SK-N-SH treated with all-trans-retinoic acid at 6 μM for 48 hours (cell line): ENCODE data around the gene GOLGA1.
A peak's percentile ranks its signal among the peaks of the same experiment; 100 is the strongest.
"Not testable (repeated sequence)": the region's sequence is repeated elsewhere in the genome, so short reads cannot be mapped to it uniquely, and the experiment has no call there.

Experiments used
- ATAC-seq: fragments of 200-7000 bp; cut with Tn5 transposase; 3 replicates; pipeline ENCODE4 v1.9.1; 2020; ENCODE audit warnings: mild to moderate bottlenecking, moderate library complexity
- CREB5 ChIP-seq: fragments of 250-450 bp; sonication (Bioruptor Pico); IDR thresholded peaks from 2 replicates; pipeline ENCODE4 v1.5.1; 2020; ENCODE audit warnings: low read depth, mild to moderate bottlenecking, moderate library complexity
- CSDC2 ChIP-seq: fragments of 250-450 bp; sonication (Bioruptor Pico); IDR thresholded peaks from 2 replicates; pipeline ENCODE4 v1.5.0; 2020; ENCODE audit warnings: mild to moderate bottlenecking, moderate library complexity
- GLIS3 ChIP-seq: fragments of 250-450 bp; sonication (Bioruptor Pico); IDR thresholded peaks from 2 replicates; pipeline ENCODE4 v1.5.0; 2020; ENCODE audit warnings: mild to moderate bottlenecking, moderate library complexity
- ISL1 ChIP-seq: fragments of 250-450 bp; sonication (Bioruptor Pico); IDR thresholded peaks from 2 replicates; pipeline ENCODE4 v2.1.2; 2022; ENCODE audit warnings: mild to moderate bottlenecking, moderate library complexity
- OSR1 ChIP-seq: fragments of 250-450 bp; sonication (Bioruptor Pico); IDR thresholded peaks from 2 replicates; pipeline ENCODE4 v1.8.0; 2022; ENCODE audit warnings: moderate library complexity, mild to moderate bottlenecking, inconsistent platforms
- PATZ1 ChIP-seq: fragments of 250-450 bp; sonication (Bioruptor Pico); IDR thresholded peaks from 2 replicates; pipeline ENCODE4 v1.8.0; 2020; ENCODE audit warnings: mild to moderate bottlenecking, moderate library complexity, borderline replicate concordance
- POU6F1 ChIP-seq: fragments of 250-450 bp; sonication (Bioruptor Pico); IDR thresholded peaks from 2 replicates; pipeline ENCODE4 v1.8.0; 2021; ENCODE audit warnings: low read depth, mild to moderate bottlenecking, moderate library complexity, borderline replicate concordance
- PPARA ChIP-seq: fragments of 250-450 bp; sonication (Bioruptor Pico); IDR thresholded peaks from 2 replicates; pipeline ENCODE4 v1.5.0; 2020; ENCODE audit warnings: mild to moderate bottlenecking, borderline replicate concordance
- RARB ChIP-seq: fragments of 250-450 bp; sonication (Bioruptor Pico); IDR thresholded peaks from 2 replicates; pipeline ENCODE4 v1.8.0; 2021; ENCODE audit warnings: mild to moderate bottlenecking, moderate library complexity
- SNAI2 ChIP-seq: fragments of 250-450 bp; sonication (Bioruptor Pico); IDR thresholded peaks from 2 replicates; pipeline ENCODE4 v1.5.0; 2020; ENCODE audit warnings: mild to moderate bottlenecking, moderate library complexity
- TCF4 ChIP-seq: fragments of 250-450 bp; sonication (Bioruptor Pico); IDR thresholded peaks from 2 replicates; pipeline ENCODE4 v1.8.0; 2021; ENCODE audit warnings: mild to moderate bottlenecking, moderate library complexity, borderline replicate concordance
- TOX ChIP-seq: fragments of 250-450 bp; sonication (Bioruptor Pico); IDR thresholded peaks from 2 replicates; pipeline ENCODE4 v1.8.0; 2021; ENCODE audit warnings: mild to moderate bottlenecking, moderate library complexity, borderline replicate concordance
- TSHZ2 ChIP-seq: fragments of 250-450 bp; sonication (Bioruptor Pico); IDR thresholded peaks from 2 replicates; pipeline ENCODE4 v1.5.0; 2020; ENCODE audit warnings: mild to moderate bottlenecking, moderate library complexity
- ZC3H10 ChIP-seq: fragments of 250-450 bp; sonication (Bioruptor Pico); IDR thresholded peaks from 2 replicates; pipeline ENCODE4 v1.5.1; 2021; ENCODE audit warnings: mild to moderate bottlenecking, moderate library complexity
- ZFP3 ChIP-seq: fragments of 250-450 bp; sonication (Bioruptor Pico); IDR thresholded peaks from 2 replicates; pipeline ENCODE4 v1.5.0; 2020; ENCODE audit warnings: mild to moderate bottlenecking, moderate library complexity
- ZFP30 ChIP-seq: fragments of 450-650 bp; formaldehyde crosslinking; IDR thresholded peaks from 2 replicates; pipeline ENCODE4 v1.5.0; 2022; ENCODE audit warnings: mild to moderate bottlenecking, moderate library complexity
- ZNF565 ChIP-seq: fragments of 450-650 bp; formaldehyde crosslinking; conservative IDR thresholded peaks from 2 replicates; pipeline ENCODE4 v1.5.0; 2020; ENCODE audit warnings: low read depth, mild to moderate bottlenecking, moderate library complexity
- ZNF70 ChIP-seq: fragments of 450-650 bp; formaldehyde crosslinking; IDR thresholded peaks from 2 replicates; pipeline ENCODE4 v1.5.0; 2020; ENCODE audit warnings: mild to moderate bottlenecking, moderate library complexity
- ZNF8 ChIP-seq: fragments of 450-650 bp; formaldehyde crosslinking; IDR thresholded peaks from 2 replicates; pipeline ENCODE4 v1.5.0; 2020; ENCODE audit warnings: mild to moderate bottlenecking, moderate library complexity

GOLGA1 gene

GRCh38 chr9:124841075-124841821 is 99.6 kb downstream of the GOLGA1 start:
- TF ChIP-seq RARB (no peak), TSHZ2 (CRISPR knock-in tag) (no peak), ZNF8 (CRISPR knock-in tag) (no peak), TCF4 (CRISPR knock-in tag) (no peak), CREB5 (CRISPR knock-in tag) (no peak)
- ATAC-seq: no peak

GRCh38 chr9:124840300-124840833 is 100.5 kb downstream of the GOLGA1 start:
- ATAC-seq: peak; percentile 66
- TF ChIP-seq RARB: no peak
- TF ChIP-seq POU6F1 (CRISPR knock-in tag): no peak
- no peak for TF ChIP-seq PPARA (CRISPR knock-in tag)
- no peak for TF ChIP-seq CSDC2
- TF ChIP-seq TOX (CRISPR knock-in tag): no peak
- TF ChIP-seq ZNF70 (CRISPR knock-in tag): no peak
- no peak for TF ChIP-seq ISL1 (CRISPR knock-in tag)
- TF ChIP-seq PATZ1: no peak
- no peak for TF ChIP-seq GLIS3
- no peak for TF ChIP-seq ZFP30 (CRISPR knock-in tag)
- no peak for TF ChIP-seq ZC3H10 (CRISPR knock-in tag)
- no peak for TF ChIP-seq OSR1 (CRISPR knock-in tag)
- no peak for TF ChIP-seq ZNF565 (CRISPR knock-in tag)

GRCh38 chr9:124839612-124840299 is 101.1 kb downstream of the GOLGA1 start:
- TF ChIP-seq CREB5 (CRISPR knock-in tag): no peak
- no peak for TF ChIP-seq SNAI2 (CRISPR knock-in tag)
- TF ChIP-seq ZFP3 (CRISPR knock-in tag): no peak
- no peak for TF ChIP-seq TSHZ2 (CRISPR knock-in tag)
- TF ChIP-seq ZNF565 (CRISPR knock-in tag): no peak
- no peak for TF ChIP-seq ZFP30 (CRISPR knock-in tag)
- TF ChIP-seq RARB: no peak
- no peak for TF ChIP-seq TCF4 (CRISPR knock-in tag)
- no peak for TF ChIP-seq CSDC2
- TF ChIP-seq, all 23 proteins: peak for 0
- ATAC-seq: peak; percentile 67

- ATAC-seq: not testable (repeated sequence)
Observed at GRCh38 chr9:124838567-124839275, 102.2 kb downstream of the GOLGA1 start.

- not testable (repeated sequence) for ATAC-seq
Observed at GRCh38 chr9:124838132-124838531, 102.8 kb downstream of the GOLGA1 start.
